GM23338 (cell line): ENCODE measurements around the gene HRAS. TPM values are rescaled to one million over a fixed set of nuclear protein-coding genes. Genes with fewer than 3 reads are reported as not detected.
A peak's percentile ranks its signal among the peaks of the same experiment; 100 is the strongest.

Experiments used
- ATAC-seq: fragments of 200-7000 bp; cut with Tn5 transposase; 3 replicates; pipeline ENCODE4 v1.9.1; 2020
- DNase-seq: peaks from one replicate; pipeline ENCODE4 v3.0.0-alpha.2; 2015; ENCODE audit warnings: low spot score
- H2AFZ ChIP-seq: fragments of 200-600 bp; sonication (generic); 2 replicates; pipeline ENCODE4 v1.8.0; 2016; ENCODE audit warnings: antibody characterized with exemption, mild to moderate bottlenecking, moderate library complexity
- H3F3A ChIP-seq: fragments of 200-600 bp; sonication (generic); replicated peaks from 2 replicates; pipeline ENCODE4 v1.8.0; 2017; ENCODE audit warnings: antibody characterized with exemption, mixed run types, low read depth
- H3K27ac ChIP-seq: fragments of 200-600 bp; sonication (generic); 2 replicates; pipeline ENCODE4 v1.6.1; 2016; ENCODE audit warnings: low read depth
- H3K27me3 ChIP-seq: fragments of 200-600 bp; sonication (generic); 2 replicates; pipeline ENCODE4 v1.8.0; 2016; ENCODE audit warnings: mild to moderate bottlenecking, mixed run types, moderate library complexity; ENCODE audit not compliant: insufficient read depth
- H3K36me3 ChIP-seq: fragments of 200-600 bp; sonication (generic); 2 replicates; pipeline ENCODE4 v1.8.0; 2016; ENCODE audit warnings: mild to moderate bottlenecking; ENCODE audit not compliant: insufficient read depth
- H3K4me1 ChIP-seq: fragments of 200-600 bp; sonication (generic); 2 replicates; pipeline ENCODE4 v1.8.0; 2016; ENCODE audit warnings: mild to moderate bottlenecking, moderate library complexity; ENCODE audit not compliant: insufficient read depth
- H3K4me2 ChIP-seq: fragments of 200-600 bp; sonication (generic); 2 replicates; pipeline ENCODE4 v1.7.1; 2017; ENCODE audit warnings: mixed run types
- H3K4me3 ChIP-seq: fragments of 200-600 bp; sonication (generic); 2 replicates; pipeline ENCODE4 v1.6.1; 2016; ENCODE audit warnings: mixed run types
- H3K79me2 ChIP-seq: fragments of 200-600 bp; sonication (generic); replicated peaks from 2 replicates; pipeline ENCODE4 v1.8.0; 2017; ENCODE audit warnings: mild to moderate bottlenecking; ENCODE audit not compliant: insufficient read depth
- H3K9me2 ChIP-seq: fragments of 200-600 bp; sonication (generic); 2 replicates; pipeline ENCODE4 v1.8.0; 2017; ENCODE audit not compliant: insufficient read depth
- H4K20me1 ChIP-seq: fragments of 200-600 bp; sonication (generic); replicated peaks from 2 replicates; pipeline ENCODE4 v1.8.0; 2017; ENCODE audit warnings: mild to moderate bottlenecking; ENCODE audit not compliant: insufficient read depth
- H3K27ac Mint-ChIP-seq: 2 replicates; pipeline ENCODE4 v1.8.0; 2020; ENCODE audit warnings: inconsistent platforms, mild to moderate bottlenecking, moderate library complexity, mixed read lengths
- H3K27me3 Mint-ChIP-seq: 3 replicates; pipeline ENCODE4 v1.8.0; 2022; ENCODE audit warnings: low read depth, mild to moderate bottlenecking, moderate library complexity, mixed read lengths, inconsistent platforms; ENCODE audit not compliant: insufficient read depth, poor library complexity
- H3K36me3 Mint-ChIP-seq: 3 replicates; pipeline ENCODE4 v1.8.0; 2021; ENCODE audit warnings: low read depth, mild to moderate bottlenecking, inconsistent platforms, moderate library complexity, mixed read lengths
- H3K4me1 Mint-ChIP-seq: 3 replicates; pipeline ENCODE4 v1.8.0; 2020; ENCODE audit warnings: mild to moderate bottlenecking, inconsistent platforms, mixed read lengths
- H3K4me3 Mint-ChIP-seq: 3 replicates; pipeline ENCODE4 v1.8.0; 2021; ENCODE audit warnings: moderate library complexity, mild to moderate bottlenecking, inconsistent platforms, mixed read lengths
- H3K9me3 Mint-ChIP-seq: 3 replicates; pipeline ENCODE4 v1.8.0; 2020; ENCODE audit warnings: moderate library complexity, mild to moderate bottlenecking, inconsistent platforms, mixed read lengths
- CREB1 ChIP-seq: fragments of 250-450 bp; sonication (Bioruptor Pico); IDR thresholded peaks from 2 replicates; pipeline ENCODE4 v1.5.0; 2020; ENCODE audit warnings: low read depth, mild to moderate bottlenecking, moderate library complexity
- EZH2 ChIP-seq: fragments of 200-600 bp; sonication (generic); IDR thresholded peaks from one replicate; pipeline ENCODE4 v1.8.0; 2017; ENCODE audit warnings: antibody characterized with exemption, mild to moderate bottlenecking, low read depth; ENCODE audit not compliant: unreplicated experiment
- POLR2AphosphoS5 ChIP-seq: IDR thresholded peaks from 2 replicates; pipeline ENCODE4 v1.6.1; 2016; ENCODE audit warnings: antibody characterized with exemption, low read depth
- polyA plus RNA-seq: library from polyadenylated mRNA; unstranded; fragments of >200 nt; fragmentation: Nextera tagmentation; extraction: Ambion mirVana; gene quantifications from 2 replicates; pipeline ENCODE4 v1.2.1, GENCODE V29; 2016
- total RNA-seq: library from RNA; depleted of rRNA; stranded (reverse); fragments of >200 nt; shearing (Covaris generic); gene quantifications from 2 replicates; pipeline ENCODE4 v1.2.3, GENCODE V29; 2014
- TF ChIP-seq, protein P1 (sequence below): fragments of 250-450 bp; sonication (Bioruptor Pico); IDR thresholded peaks from 2 replicates; pipeline ENCODE4 v1.5.0; 2020; ENCODE audit warnings: mild to moderate bottlenecking, moderate library complexity

Gene HRAS
- total and polyA plus RNA-seq, 2 experiments from 2014 or later = 37.9 to 48.7 TPM

DNA sequence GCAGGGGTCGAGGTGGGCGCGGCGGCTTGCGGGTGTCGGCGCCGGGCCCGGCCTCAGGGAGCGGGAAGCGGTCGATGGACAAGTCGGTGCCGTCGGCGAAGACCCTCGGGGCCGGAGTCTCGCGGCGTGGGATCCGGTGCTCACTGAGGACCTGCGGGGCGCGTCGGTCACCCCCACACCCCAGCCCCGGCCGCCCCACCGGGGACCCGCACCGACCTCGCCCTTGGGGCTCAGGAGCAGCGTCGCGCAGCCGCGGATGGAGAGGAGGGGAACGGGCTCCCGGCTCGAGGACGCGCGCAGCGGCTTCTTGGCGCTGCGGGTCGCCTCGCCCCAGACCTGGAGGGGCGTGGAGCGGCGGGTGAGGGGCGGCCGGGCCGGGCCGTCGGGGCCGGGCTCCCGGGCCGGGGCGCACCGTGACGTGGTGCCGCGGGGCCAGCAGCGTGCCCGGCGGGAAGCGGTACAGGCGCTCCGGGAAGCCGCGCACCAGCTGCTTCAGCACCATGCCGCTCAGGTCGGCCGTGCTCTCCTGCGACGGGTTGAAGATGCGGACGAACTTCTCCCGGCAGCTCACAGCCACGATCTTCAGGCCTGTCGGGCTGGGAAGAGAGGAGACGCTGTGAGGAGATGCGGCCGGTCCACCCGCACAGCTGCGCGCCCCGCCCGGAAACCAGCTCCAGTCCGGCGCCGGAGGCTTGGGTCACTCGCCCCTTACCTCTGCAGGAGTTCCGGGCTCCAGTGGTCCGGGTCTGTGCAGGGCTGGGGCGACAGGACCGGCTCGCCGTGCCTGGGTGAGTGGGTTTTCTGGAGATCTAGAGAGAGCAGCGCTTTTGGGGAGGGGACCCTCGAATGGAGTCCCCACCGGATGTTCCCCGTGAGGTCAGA, 20.6 kb upstream of the HRAS start:
- Mint-ChIP-seq H3K27ac (no peak overlapping the region), H3K4me1 (peaks cover 11% of the 10 kb centered on the region), H3K9me3 (peaks cover 2% of the 10 kb centered on the region; the same call in 1 of the 3 replicates), H3K36me3 (no peaks in the 10 kb centered on the region), H3K4me3 (peak overlapping the region; percentile 69), H3K27me3 (peaks cover 28% of the 10 kb centered on the region)
- Histone ChIP-seq H3K27me3 (peaks cover 28% of the 10 kb centered on the region), H3K4me1 (peaks cover 10% of the 10 kb centered on the region), H3K9me2 (no peaks in the 10 kb centered on the region), H2AFZ (0 out of 2 replicates have a peak overlapping the region, but pooled peaks have one; percentile 38), H3K4me2 (peak overlapping the region; percentile 90), H3F3A (peaks cover 12% of the 10 kb centered on the region; the same call in 1 of the 2 replicates), H3K79me2 (no peaks in the 10 kb centered on the region), H3K4me3 (peak overlapping the region; percentile 74), H4K20me1 (no peaks in the 10 kb centered on the region), H3K27ac (no peak overlapping the region), H3K36me3 (no peaks in the 10 kb centered on the region)
- TF ChIP-seq CREB1 = no peak
- TF ChIP-seq EZH2 = peak; percentile 63
- TF ChIP-seq POLR2AphosphoS5 = 0 out of 2 replicates have a peak, but pooled peaks have one; percentile 22
- DNase-seq = peak; percentile 57
- peak; percentile 0; the same call in 2 of the 3 replicates for ATAC-seq

DNA sequence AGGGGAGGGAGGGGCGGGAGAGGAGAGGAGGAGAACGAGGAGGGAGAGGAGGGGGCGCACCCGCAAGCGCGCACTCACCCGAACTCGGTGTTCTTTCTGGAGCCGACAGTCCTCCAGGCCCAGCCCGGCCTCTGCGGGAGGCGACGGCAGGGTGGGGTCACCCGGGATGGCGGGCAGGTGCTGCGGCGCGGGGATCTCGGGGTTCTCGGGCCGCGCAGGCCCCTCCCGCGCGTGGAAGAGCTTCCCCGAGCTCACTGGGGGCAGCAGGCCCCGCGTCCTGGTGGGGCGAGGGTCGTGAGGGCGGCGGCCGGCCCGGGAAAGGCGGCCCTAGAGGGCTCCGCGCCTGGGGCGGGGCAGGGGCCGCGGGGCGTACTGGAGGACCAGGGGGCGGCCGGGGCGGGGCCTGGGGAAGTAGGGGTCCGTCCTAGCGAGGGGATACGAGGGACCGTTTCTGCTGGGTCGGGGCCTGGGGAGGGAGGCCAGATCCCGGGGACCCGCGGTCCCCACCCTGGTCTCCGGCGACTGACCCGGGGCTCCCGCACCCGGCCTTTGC, 19.9 kb upstream of the HRAS start:
- Histone ChIP-seq H3K79me2 (no peaks in the 10 kb centered on the region), H3K27me3 (peaks cover 28% of the 10 kb centered on the region), H3K4me2 (peak overlapping the region; percentile 90), H4K20me1 (no peaks in the 10 kb centered on the region), H3K4me1 (peaks cover 10% of the 10 kb centered on the region), H3K9me2 (no peaks in the 10 kb centered on the region), H3K36me3 (no peaks in the 10 kb centered on the region), H3K27ac (no peak overlapping the region), H3K4me3 (peak overlapping the region; percentile 74), H3F3A (peaks cover 12% of the 10 kb centered on the region; the same call in 1 of the 2 replicates), H2AFZ (0 out of 2 replicates have a peak overlapping the region, but pooled peaks have one; percentile 85)
- Mint-ChIP-seq H3K4me1 (peaks cover 11% of the 10 kb centered on the region), H3K36me3 (no peaks in the 10 kb centered on the region), H3K4me3 (peak overlapping the region; percentile 63; the same call in 2 of the 3 replicates), H3K9me3 (peaks cover 2% of the 10 kb centered on the region; the same call in 1 of the 3 replicates), H3K27ac (no peak overlapping the region), H3K27me3 (peaks cover 28% of the 10 kb centered on the region)
- peak; percentile 62 for TF ChIP-seq POLR2AphosphoS5
- TF ChIP-seq, protein P1, sequence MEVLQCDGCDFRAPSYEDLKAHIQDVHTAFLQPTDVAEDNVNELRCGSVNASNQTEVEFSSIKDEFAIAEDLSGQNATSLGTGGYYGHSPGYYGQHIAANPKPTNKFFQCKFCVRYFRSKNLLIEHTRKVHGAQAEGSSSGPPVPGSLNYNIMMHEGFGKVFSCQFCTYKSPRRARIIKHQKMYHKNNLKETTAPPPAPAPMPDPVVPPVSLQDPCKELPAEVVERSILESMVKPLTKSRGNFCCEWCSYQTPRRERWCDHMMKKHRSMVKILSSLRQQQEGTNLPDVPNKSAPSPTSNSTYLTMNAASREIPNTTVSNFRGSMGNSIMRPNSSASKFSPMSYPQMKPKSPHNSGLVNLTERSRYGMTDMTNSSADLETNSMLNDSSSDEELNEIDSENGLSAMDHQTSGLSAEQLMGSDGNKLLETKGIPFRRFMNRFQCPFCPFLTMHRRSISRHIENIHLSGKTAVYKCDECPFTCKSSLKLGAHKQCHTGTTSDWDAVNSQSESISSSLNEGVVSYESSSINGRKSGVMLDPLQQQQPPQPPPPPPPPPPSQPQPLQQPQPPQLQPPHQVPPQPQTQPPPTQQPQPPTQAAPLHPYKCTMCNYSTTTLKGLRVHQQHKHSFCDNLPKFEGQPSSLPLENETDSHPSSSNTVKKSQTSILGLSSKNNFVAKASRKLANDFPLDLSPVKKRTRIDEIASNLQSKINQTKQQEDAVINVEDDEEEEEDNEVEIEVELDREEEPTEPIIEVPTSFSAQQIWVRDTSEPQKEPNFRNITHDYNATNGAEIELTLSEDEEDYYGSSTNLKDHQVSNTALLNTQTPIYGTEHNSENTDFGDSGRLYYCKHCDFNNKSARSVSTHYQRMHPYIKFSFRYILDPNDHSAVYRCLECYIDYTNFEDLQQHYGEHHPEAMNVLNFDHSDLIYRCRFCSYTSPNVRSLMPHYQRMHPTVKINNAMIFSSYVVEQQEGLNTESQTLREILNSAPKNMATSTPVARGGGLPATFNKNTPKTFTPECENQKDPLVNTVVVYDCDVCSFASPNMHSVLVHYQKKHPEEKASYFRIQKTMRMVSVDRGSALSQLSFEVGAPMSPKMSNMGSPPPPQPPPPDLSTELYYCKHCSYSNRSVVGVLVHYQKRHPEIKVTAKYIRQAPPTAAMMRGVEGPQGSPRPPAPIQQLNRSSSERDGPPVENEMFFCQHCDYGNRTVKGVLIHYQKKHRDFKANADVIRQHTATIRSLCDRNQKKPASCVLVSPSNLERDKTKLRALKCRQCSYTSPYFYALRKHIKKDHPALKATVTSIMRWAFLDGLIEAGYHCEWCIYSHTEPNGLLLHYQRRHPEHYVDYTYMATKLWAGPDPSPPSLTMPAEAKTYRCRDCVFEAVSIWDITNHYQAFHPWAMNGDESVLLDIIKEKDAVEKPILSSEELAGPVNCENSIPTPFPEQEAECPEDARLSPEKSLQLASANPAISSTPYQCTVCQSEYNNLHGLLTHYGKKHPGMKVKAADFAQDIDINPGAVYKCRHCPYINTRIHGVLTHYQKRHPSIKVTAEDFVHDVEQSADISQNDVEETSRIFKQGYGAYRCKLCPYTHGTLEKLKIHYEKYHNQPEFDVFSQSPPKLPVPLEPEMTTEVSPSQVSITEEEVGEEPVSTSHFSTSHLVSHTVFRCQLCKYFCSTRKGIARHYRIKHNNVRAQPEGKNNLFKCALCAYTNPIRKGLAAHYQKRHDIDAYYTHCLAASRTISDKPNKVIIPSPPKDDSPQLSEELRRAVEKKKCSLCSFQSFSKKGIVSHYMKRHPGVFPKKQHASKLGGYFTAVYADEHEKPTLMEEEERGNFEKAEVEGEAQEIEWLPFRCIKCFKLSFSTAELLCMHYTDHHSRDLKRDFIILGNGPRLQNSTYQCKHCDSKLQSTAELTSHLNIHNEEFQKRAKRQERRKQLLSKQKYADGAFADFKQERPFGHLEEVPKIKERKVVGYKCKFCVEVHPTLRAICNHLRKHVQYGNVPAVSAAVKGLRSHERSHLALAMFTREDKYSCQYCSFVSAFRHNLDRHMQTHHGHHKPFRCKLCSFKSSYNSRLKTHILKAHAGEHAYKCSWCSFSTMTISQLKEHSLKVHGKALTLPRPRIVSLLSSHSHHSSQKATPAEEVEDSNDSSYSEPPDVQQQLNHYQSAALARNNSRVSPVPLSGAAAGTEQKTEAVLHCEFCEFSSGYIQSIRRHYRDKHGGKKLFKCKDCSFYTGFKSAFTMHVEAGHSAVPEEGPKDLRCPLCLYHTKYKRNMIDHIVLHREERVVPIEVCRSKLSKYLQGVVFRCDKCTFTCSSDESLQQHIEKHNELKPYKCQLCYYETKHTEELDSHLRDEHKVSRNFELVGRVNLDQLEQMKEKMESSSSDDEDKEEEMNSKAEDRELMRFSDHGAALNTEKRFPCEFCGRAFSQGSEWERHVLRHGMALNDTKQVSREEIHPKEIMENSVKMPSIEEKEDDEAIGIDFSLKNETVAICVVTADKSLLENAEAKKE (CRISPR knock-in tag) = no peak
- DNase-seq = peak; percentile 54
- ATAC-seq = peak; percentile 25
